ENCODE data around the gene PLXNB1.

Gene PLXNB1

DNA sequence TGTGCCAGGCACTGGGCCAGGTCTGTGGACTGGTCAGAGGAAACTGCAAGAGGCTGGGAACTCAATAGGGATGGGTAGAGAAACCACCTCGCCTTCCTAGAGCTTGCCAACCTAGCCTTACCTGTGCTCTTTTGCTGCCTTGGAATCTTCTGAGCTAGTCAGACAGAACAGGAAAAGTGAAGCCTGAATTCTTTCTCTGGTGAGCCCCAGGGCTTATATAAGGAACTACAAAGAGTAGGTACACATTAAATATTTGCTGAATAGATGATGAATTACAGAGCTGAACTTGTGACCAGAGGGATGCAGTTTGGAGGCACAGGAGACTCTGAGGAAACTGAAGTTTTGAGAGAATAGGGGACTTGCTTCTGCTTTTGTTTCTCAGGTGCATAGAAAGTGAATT is 73.5 kb downstream of the PLXNB1 start:
- no peak for DNase-seq

GRCh38 chr3:48353987-48354386 is 75.9 kb downstream of the PLXNB1 start:
- DNase-seq: no peak

Data from NCI-H187 treated with DMSO at 0.1 percent for 48 hours (cell line).